OCI-LY1 (cell line): ENCODE results near the gene FAM83G.
"Not testable (repeated sequence)": the region's sequence is repeated elsewhere in the genome, so short reads cannot be mapped to it uniquely, and the experiment has no call there.

Source experiments
- CTCF ChIP-seq: fragments of 200-600 bp; sonication (generic), shearing (Covaris generic); IDR thresholded peaks from 2 replicates; pipeline ENCODE4 v1.5.1; 2017; ENCODE audit warnings: mild to moderate bottlenecking, antibody characterized with exemption, low read length, moderate library complexity, mixed read lengths
- EZH2 ChIP-seq: fragments of 200-600 bp; sonication (generic), shearing (Covaris generic); IDR thresholded peaks from 2 replicates; pipeline ENCODE4 v1.8.0; 2017; ENCODE audit warnings: borderline replicate concordance, mixed run types, mild to moderate bottlenecking, antibody characterized with exemption, low read length, moderate library complexity, mixed read lengths

GRCh38 chr17:19042369-19042768, 37.8 kb upstream of the FAM83G start:
- not testable (repeated sequence) for TF ChIP-seq CTCF, EZH2
